Measurements from ENCODE around the gene SPATA45.
"Not testable (repeated sequence)": the region's sequence is repeated elsewhere in the genome, so short reads cannot be mapped to it uniquely, and the experiment has no call there.

SPATA45 gene

DNA sequence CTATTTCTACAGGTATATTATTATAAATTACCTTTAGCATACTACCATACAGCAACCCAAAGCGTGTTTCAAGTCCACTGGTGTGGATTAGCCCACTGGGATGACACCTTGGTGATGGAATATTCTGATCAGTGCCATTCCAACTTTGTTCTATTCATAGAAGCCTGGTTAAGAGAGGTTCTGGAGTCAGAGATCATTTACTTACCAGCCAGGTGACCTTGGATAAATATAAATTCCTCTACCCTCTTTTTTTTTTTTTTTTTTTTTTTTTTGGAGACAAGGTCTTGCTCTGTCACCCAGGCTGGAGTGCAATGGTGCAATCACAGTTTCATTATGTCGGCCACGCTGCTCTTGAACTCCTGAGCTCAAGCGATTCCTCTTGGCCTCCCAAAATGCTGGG lies at the start of gene SPATA45:
Gene SPATA45 (minus strand): TSS at position 101 of the 400 bp plus-strand sequence. CDS start 11,500 bp downstream, outside the sequence.
- DNase-seq, result no peak

GRCh38 chr1:212892108-212892507 lies 44.7 kb upstream of the SPATA45 start:
- DNase-seq, result no peak

DNA sequence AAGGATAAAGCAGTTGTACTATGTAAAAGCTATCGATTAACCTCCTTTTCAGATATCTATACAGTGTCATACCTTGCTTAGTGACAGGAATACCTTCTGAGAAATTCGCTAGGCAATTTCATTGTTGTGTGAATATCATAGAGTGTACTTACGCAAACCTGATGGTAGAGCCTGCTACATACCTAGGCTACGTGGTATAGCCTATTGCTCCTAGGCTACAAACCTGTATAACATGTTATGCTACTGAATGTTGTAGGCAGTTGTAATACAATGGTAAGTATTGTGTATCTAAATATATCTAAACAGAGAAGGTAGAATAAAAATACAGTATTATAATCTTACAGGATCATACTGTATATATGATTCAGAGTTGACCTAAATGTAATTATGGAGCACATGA lies 37.1 kb upstream of the SPATA45 start:
- DNase-seq, result no peak

DNA sequence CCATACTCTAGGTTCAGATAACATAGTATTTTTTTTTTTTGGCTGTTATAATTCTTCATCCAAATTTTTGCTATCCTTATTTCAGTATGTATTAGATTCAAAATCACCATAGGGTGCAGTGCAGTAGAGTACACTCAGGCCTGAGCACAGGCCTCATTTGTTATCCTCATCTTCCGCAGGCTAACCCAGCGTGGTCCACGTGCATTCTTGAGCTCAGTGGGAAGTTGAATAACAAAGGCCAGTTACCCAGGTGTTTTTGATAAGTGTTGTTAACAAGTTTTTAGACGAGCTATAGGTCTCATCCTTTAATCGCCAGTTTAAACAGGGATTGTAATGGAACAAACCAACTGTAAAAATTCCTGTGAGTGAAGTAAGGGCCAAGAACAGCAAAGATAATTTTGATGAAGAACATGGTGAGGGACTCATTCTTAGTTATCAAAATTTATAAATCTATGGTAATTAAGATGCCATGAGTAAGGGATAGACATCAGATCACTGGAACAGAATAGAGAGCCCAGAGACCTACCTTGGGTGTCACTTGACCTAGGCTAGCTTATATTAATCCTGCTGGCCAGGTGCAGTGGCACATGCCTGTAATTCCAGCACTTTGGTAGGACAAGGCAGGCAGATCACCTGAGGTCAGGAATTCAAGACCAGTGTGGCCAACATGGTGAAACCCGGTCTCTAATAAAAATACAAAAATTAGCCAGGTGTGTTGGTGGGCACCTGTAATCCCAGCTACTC lies 32.7 kb upstream of the SPATA45 start:
- DNase-seq, result no peak

GRCh38 chr1:212878418-212878817 lies 31.0 kb upstream of the SPATA45 start:
- DNase-seq, result no peak

DNA sequence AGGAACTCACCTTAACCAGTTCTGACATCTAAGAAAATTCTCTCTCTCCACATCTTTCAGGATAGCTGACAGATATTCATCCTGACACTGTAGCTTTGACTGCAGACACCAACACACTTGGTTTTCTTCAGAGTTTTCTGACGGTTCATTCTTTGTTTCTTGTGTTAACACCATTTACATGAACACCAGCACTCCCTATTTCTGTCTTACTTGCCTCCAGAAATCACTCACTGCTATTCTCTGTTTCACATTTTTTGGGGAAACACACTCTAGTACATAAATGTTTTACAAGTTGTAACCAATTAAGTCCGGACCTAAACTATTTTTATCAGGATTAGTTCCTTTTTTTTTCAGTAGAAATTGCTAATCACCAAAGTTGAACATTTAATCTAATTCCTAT lies 26.1 kb upstream of the SPATA45 start:
- no peak for DNase-seq

GRCh38 chr1:212871976-212872375 lies 24.5 kb upstream of the SPATA45 start:
- no peak for DNase-seq

- DNase-seq, result no peak
Observed at GRCh38 chr1:212867192-212867591, 19.7 kb upstream of the SPATA45 start.

DNA sequence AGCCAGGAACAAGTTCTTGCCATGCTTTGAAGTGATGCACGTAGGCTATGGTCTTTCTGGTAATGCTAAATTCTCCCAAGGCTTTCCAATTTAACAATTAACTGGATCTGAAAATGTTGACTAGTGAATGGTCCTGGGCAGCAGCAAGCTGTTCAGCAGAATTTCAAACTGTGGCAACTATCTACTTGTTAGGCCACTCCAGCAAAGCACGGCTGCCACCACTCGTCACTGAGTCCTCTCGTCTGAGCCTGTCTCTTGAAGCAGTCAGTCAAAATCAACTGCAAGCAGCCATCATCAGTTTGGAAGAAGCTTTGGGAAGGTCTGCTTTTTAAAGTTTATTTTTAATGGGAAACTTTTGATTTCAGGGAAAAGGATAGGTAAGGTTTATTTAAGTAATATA lies 16.8 kb upstream of the SPATA45 start:
- DNase-seq, result no peak

- DNase-seq, result not testable (repeated sequence)
Observed at GRCh38 chr1:212863345-212863744, 15.9 kb upstream of the SPATA45 start.

DNA sequence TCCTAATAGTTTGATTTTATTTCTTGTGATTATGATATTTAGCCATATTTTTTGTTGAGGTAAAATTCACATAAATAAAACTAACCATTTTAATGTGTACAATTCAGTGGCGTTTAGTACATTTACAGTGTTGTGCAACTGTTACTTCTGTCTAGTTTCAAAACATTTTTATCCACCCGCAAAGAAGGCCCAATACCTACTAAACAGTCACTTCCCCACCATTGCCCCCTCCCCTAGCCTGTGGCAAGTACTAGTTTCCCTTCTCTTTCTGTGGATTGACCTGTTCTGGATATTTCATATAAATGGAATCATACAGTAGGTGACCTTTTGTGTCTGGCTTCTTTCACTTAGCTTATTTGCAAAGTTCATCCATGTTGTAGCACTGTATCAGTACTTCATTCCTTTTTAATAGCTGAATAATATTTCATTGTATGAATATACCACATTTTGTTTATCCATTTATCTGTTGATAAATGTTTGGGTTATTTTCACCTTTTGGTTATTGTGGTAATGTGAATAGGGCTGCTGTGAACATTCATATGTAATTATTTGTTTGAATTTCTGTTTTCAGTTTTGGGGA lies 14.8 kb upstream of the SPATA45 start:
- no peak for DNase-seq

GRCh38 chr1:212860713-212861581 lies 13.5 kb upstream of the SPATA45 start:
- no peak for DNase-seq

DNA sequence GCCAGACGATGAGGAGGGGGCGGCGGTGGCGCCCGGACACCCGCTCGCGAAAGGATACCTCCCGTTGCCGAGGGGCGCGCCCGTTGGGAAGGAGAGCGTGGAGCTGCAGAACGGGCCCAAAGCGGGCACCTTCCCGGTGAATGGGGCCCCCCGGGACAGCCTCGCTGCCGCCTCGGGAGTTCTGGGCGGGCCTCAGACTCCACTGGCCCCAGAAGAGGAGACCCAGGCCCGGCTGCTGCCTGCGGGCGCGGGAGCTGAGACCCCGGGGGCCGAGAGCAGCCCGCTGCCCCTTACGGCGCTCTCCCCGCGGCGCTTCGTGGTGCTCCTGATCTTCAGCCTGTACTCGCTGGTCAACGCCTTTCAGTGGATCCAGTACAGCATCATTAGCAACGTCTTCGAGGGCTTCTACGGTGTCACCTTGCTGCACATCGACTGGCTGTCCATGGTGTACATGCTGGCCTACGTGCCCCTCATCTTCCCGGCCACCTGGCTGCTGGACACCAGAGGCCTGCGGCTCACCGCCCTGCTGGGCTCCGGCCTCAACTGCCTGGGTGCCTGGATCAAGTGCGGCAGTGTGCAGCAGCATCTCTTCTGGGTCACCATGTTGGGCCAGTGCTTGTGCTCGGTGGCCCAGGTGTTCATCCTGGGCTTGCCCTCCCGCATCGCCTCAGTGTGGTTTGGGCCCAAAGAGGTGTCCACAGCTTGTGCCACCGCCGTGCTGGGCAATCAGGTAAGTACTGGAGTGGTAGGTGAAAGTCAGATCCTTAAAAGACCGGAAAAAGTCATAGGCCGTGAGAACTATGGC lies 11.2 kb upstream of the SPATA45 start:
- DNase-seq, result no peak

- peak; percentile 89 for DNase-seq
Observed at GRCh38 chr1:212857992-212858460, 10.6 kb upstream of the SPATA45 start, which contains the start of gene FLVCR1. Gene FLVCR1, plus strand, starts transcription at chr1:212858275. Its CDS starts 178 bp downstream, at chr1:212858453.

DNA sequence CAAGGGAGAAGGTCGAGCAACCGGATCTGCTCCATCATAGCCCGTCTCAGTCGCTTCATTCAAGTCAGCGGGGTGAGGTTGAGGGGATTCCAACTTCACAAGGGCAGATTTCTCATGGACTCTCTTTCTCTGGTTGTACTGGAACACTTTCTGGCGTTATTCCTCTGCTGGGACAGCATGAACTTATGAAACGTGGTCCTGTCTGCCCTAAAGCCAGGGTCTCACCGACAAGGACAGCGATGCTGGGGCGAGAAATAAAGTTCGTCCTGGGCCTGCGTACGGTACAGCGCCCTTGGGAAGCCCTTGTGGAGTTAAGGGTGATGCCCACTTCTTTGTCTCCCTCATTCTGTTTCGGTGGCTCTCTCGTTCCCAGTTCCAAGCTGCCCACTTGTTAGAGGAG lies 9.3 kb upstream of the SPATA45 start:
- DNase-seq, result no peak

GRCh38 chr1:212853658-212854057 lies 6.2 kb upstream of the SPATA45 start:
- DNase-seq, result no peak

- DNase-seq, result no peak
Observed at GRCh38 chr1:212852105-212852688, 4.7 kb upstream of the SPATA45 start.

- not testable (repeated sequence) for DNase-seq
Observed at GRCh38 chr1:212844521-212844920, 2.9 kb downstream of the SPATA45 start.

- no peak for DNase-seq
Observed at GRCh38 chr1:212838145-212838544, 9.3 kb downstream of the SPATA45 start.

GRCh38 chr1:212833211-212834207 lies 13.9 kb downstream of the SPATA45 start:
- not testable (repeated sequence) for DNase-seq

GRCh38 chr1:212828395-212828794 lies 19.1 kb downstream of the SPATA45 start:
- DNase-seq, result no peak

Measured in activated CD4-positive, alpha-beta T cell treated with anti-CD3 and anti-CD28 coated beads, Interleukin-2, amount 50 U/mL, for 4 hours (primary cell).